ENCODE measurements around the gene TLE1. TPM values are rescaled to one million over a fixed set of nuclear protein-coding genes. Genes with fewer than 3 reads are reported as not detected.

TLE1 gene
- total RNA-seq, 1 donor from 2014 or later = 75.1 TPM

- H3K4me3 ChIP-seq = no peak overlapping the region
- no peak overlapping the region for H3K27ac ChIP-seq
- TF ChIP-seq POLR2AphosphoS5 (IDR thresholded peaks at IDR 0.05; ENCODE audit: insufficient read depth in 1 of 2, low read depth in 1 of 2) (no peak), POLR2A (IDR thresholded peaks at IDR 0.05) (no peak), CTCF (IDR thresholded peaks at IDR 0.05) (no peak)
- no peaks in the 10 kb centered on the region for H3K4me1 ChIP-seq
- no peak for DNase-seq (ENCODE audit: extremely low spot score in 2 of 2)
- no peaks in the 10 kb centered on the region for H3K9me3 ChIP-seq
- intact Hi-C loops (cut with DNase I) = no loop called here
- H3K36me3 ChIP-seq = no peaks in the 10 kb centered on the region
- no peaks in the 10 kb centered on the region for H3K27me3 ChIP-seq
Observed at GRCh38 chr9:81722277-81722676, 32.9 kb upstream of the TLE1 start.

- DNase-seq (ENCODE audit: extremely low spot score in 2 of 2) = no peak
- Histone ChIP-seq H3K9me3 (no peaks in the 10 kb centered on the region), H3K36me3 (no peaks in the 10 kb centered on the region), H3K27me3 (no peaks in the 10 kb centered on the region), H3K27ac (no peak overlapping the region), H3K4me1 (no peaks in the 10 kb centered on the region), H3K4me3 (no peak overlapping the region)
- no peak for TF ChIP-seq POLR2A (IDR thresholded peaks at IDR 0.05)
- TF ChIP-seq CTCF (IDR thresholded peaks at IDR 0.05) = no peak
- no peak for TF ChIP-seq POLR2AphosphoS5 (IDR thresholded peaks at IDR 0.05; ENCODE audit: insufficient read depth in 1 of 2, low read depth in 1 of 2)
- intact Hi-C loops (cut with DNase I) = no loop called here
Observed at GRCh38 chr9:81720450-81721086, 31.2 kb upstream of the TLE1 start.

GRCh38 chr9:81719972-81720371 lies 30.6 kb upstream of the TLE1 start:
- Histone ChIP-seq H3K9me3 (no peaks in the 10 kb centered on the region), H3K4me3 (no peak overlapping the region), H3K36me3 (no peaks in the 10 kb centered on the region), H3K27ac (no peak overlapping the region), H3K4me1 (no peaks in the 10 kb centered on the region), H3K27me3 (no peaks in the 10 kb centered on the region)
- intact Hi-C loops (cut with DNase I) = no loop called here
- TF ChIP-seq POLR2A (IDR thresholded peaks at IDR 0.05) (no peak), POLR2AphosphoS5 (IDR thresholded peaks at IDR 0.05; ENCODE audit: insufficient read depth in 1 of 2, low read depth in 1 of 2) (no peak), CTCF (IDR thresholded peaks at IDR 0.05) (no peak)
- DNase-seq (ENCODE audit: extremely low spot score in 2 of 2) = no peak

GRCh38 chr9:81718244-81718643 lies 28.9 kb upstream of the TLE1 start:
- Histone ChIP-seq H3K4me3 (no peak overlapping the region), H3K9me3 (no peaks in the 10 kb centered on the region), H3K27ac (no peak overlapping the region), H3K4me1 (no peaks in the 10 kb centered on the region), H3K27me3 (no peaks in the 10 kb centered on the region), H3K36me3 (no peaks in the 10 kb centered on the region)
- TF ChIP-seq POLR2A (IDR thresholded peaks at IDR 0.05) (no peak), CTCF (IDR thresholded peaks at IDR 0.05) (no peak), POLR2AphosphoS5 (IDR thresholded peaks at IDR 0.05; ENCODE audit: insufficient read depth in 1 of 2, low read depth in 1 of 2) (no peak)
- intact Hi-C loops (cut with DNase I) = no loop called here
- no peak for DNase-seq (ENCODE audit: extremely low spot score in 2 of 2)

GRCh38 chr9:81717747-81718077 lies 28.4 kb upstream of the TLE1 start:
- no peak for DNase-seq (ENCODE audit: extremely low spot score in 2 of 2)
- H3K27ac ChIP-seq = no peak overlapping the region
- intact Hi-C loops (cut with DNase I) = no loop called here
- H3K27me3 ChIP-seq = no peaks in the 10 kb centered on the region
- TF ChIP-seq CTCF (IDR thresholded peaks at IDR 0.05) (no peak), POLR2AphosphoS5 (IDR thresholded peaks at IDR 0.05; ENCODE audit: insufficient read depth in 1 of 2, low read depth in 1 of 2) (no peak), POLR2A (IDR thresholded peaks at IDR 0.05) (no peak)
- H3K36me3 ChIP-seq = no peaks in the 10 kb centered on the region
- no peaks in the 10 kb centered on the region for H3K4me1 ChIP-seq
- no peaks in the 10 kb centered on the region for H3K9me3 ChIP-seq
- H3K4me3 ChIP-seq = no peak overlapping the region
